B cell (primary cell): ENCODE measurements around the gene HBM.

Source experiments
- EZH2 ChIP-seq: IDR thresholded peaks from 2 replicates; pipeline ENCODE4 v1.6.1; 2012; ENCODE audit warnings: borderline replicate concordance, low read depth, mild to moderate bottlenecking, moderate library complexity, low read length; ENCODE audit not compliant: insufficient read depth, poor library complexity, severe bottlenecking
- TF ChIP-seq, protein P1 (sequence below): fragments of 200-600 bp; IDR thresholded peaks from one replicate; pipeline ENCODE4 v1.8.0; 2022; ENCODE audit warnings: antibody characterized with exemption, mild to moderate bottlenecking

- TF ChIP-seq, protein P1, sequence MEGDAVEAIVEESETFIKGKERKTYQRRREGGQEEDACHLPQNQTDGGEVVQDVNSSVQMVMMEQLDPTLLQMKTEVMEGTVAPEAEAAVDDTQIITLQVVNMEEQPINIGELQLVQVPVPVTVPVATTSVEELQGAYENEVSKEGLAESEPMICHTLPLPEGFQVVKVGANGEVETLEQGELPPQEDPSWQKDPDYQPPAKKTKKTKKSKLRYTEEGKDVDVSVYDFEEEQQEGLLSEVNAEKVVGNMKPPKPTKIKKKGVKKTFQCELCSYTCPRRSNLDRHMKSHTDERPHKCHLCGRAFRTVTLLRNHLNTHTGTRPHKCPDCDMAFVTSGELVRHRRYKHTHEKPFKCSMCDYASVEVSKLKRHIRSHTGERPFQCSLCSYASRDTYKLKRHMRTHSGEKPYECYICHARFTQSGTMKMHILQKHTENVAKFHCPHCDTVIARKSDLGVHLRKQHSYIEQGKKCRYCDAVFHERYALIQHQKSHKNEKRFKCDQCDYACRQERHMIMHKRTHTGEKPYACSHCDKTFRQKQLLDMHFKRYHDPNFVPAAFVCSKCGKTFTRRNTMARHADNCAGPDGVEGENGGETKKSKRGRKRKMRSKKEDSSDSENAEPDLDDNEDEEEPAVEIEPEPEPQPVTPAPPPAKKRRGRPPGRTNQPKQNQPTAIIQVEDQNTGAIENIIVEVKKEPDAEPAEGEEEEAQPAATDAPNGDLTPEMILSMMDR: no peak
- no peak for TF ChIP-seq EZH2
These were observed 6.5 kb upstream of the HBM start for GRCh38 chr16:159136-159849.
